ENCODE data around the gene BEGAIN.

DNA sequence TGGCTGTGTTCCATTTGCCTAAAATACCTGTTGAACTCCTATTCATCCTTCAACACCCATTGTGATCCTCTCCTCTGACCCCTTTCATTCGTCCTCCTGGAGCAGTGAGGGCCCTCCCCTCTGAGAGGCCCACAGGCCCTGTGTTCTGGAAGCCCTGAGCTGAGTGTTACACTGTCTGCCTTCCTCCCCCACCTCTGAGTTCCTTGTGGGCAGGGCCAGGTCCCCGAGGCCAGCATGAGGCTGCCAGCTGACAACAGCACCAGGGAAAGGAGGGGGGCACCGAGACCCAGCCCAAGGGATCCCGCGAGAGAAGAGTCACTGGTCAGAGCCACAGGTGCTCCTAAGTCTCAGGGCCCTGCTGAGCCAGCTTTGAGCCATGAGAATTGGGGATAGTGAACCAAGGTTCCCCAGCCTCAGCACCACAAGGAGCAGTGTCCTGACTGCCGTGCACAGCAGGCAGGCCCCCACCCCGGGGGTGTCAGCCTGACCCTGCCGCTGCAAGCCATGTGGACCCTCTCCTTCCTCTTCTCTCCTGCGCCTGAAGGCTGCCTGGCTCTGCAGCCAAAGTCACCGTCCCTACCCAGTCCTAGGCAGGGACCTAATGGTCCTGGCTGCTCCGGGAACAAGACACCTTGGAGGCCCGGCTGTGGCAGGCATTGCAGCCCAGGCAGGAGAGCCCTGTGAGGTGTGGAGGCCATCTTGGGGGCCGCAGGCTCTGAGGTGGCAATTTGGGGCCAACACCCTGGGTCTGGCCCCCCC lies 52.5 kb downstream of the BEGAIN start:
- TF ChIP-seq, protein P1, sequence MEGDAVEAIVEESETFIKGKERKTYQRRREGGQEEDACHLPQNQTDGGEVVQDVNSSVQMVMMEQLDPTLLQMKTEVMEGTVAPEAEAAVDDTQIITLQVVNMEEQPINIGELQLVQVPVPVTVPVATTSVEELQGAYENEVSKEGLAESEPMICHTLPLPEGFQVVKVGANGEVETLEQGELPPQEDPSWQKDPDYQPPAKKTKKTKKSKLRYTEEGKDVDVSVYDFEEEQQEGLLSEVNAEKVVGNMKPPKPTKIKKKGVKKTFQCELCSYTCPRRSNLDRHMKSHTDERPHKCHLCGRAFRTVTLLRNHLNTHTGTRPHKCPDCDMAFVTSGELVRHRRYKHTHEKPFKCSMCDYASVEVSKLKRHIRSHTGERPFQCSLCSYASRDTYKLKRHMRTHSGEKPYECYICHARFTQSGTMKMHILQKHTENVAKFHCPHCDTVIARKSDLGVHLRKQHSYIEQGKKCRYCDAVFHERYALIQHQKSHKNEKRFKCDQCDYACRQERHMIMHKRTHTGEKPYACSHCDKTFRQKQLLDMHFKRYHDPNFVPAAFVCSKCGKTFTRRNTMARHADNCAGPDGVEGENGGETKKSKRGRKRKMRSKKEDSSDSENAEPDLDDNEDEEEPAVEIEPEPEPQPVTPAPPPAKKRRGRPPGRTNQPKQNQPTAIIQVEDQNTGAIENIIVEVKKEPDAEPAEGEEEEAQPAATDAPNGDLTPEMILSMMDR (IDR thresholded peaks at IDR 0.05), result no peak
- TF ChIP-seq EP300 (IDR thresholded peaks at IDR 0.05) (no peak), POLR2A (IDR thresholded peaks at IDR 0.05) (no peak), POLR2AphosphoS5 (IDR thresholded peaks at IDR 0.05) (no peak)
